PC-3 (cell line): ENCODE results near the gene FOXR1. TPM values are rescaled to one million over a fixed set of nuclear protein-coding genes. Genes with fewer than 3 reads are reported as not detected.

Source experiments
- ATAC-seq: fragments of 200-7000 bp; cut with Tn5 transposase; 2 replicates; pipeline ENCODE4 v1.9.1; 2020; ENCODE audit warnings: mild to moderate bottlenecking, moderate library complexity
- BruUV-seq: library from RNA; stranded (reverse); fragments of 400-500 nt; replicated peaks from 2 replicates; lab custom pipeline; 2021; lab: Mats Ljungman, UMichigan
- CTCF ChIA-PET: fragments of 300-600 bp; sonication (Branson Sonifier 250); formaldehyde crosslinking; loops from one replicate; lab custom pipeline; 2022; ENCODE audit warnings: antibody characterized with exemption; lab: Charles Lee
- POLR2A ChIA-PET: fragments of 300-600 bp; sonication (Branson Sonifier 250); formaldehyde crosslinking; loops from one replicate; lab custom pipeline; 2022; ENCODE audit warnings: antibody characterized with exemption; ENCODE audit not compliant: unreplicated experiment; lab: Charles Lee
- DNase-seq: peaks from one replicate; pipeline ENCODE4 v3.0.0-alpha.2; 2015
- H2AFZ ChIP-seq: fragments of 300-600 bp; sonication (generic); 2 replicates; pipeline ENCODE4 v1.6.0; 2016; ENCODE audit warnings: antibody characterized with exemption, low read length
- H3F3A ChIP-seq: fragments of 300-600 bp; sonication (generic); one replicate; pipeline ENCODE4 v1.6.0; 2017; ENCODE audit warnings: antibody characterized with exemption, low read length, control low read depth, mild to moderate bottlenecking; ENCODE audit not compliant: unreplicated experiment
- H3K27ac ChIP-seq: fragments of 300-600 bp; sonication (generic); 2 replicates; pipeline ENCODE4 v1.5.1; 2016; ENCODE audit warnings: mild to moderate bottlenecking, low read length
- H3K27me3 ChIP-seq: fragments of 300-600 bp; sonication (generic); 2 replicates; pipeline ENCODE4 v1.6.1; 2016; ENCODE audit warnings: low read length, mixed read lengths
- H3K36me3 ChIP-seq: fragments of 300-600 bp; sonication (generic); 2 replicates; pipeline ENCODE4 v1.6.1; 2016; ENCODE audit warnings: low read depth, mixed run types, low read length, mixed read lengths
- H3K4me1 ChIP-seq: fragments of 300-600 bp; sonication (generic); 2 replicates; pipeline ENCODE4 v1.5.1; 2016; ENCODE audit warnings: low read length; ENCODE audit not compliant: insufficient read depth
- H3K4me2 ChIP-seq: fragments of 300-600 bp; sonication (generic); 2 replicates; pipeline ENCODE4 v1.6.0; 2016; ENCODE audit warnings: low read length
- H3K4me3 ChIP-seq: fragments of 300-600 bp; sonication (generic); 2 replicates; pipeline ENCODE4 v1.5.1; 2016; ENCODE audit warnings: mild to moderate bottlenecking, low read length, mixed read lengths
- H3K79me2 ChIP-seq: fragments of 300-600 bp; sonication (generic); 2 replicates; pipeline ENCODE4 v1.6.1; 2017; ENCODE audit warnings: low read length, mixed read lengths
- H3K9ac ChIP-seq: fragments of 300-600 bp; sonication (generic); 2 replicates; pipeline ENCODE4 v1.6.0; 2016; ENCODE audit warnings: mild to moderate bottlenecking, low read length
- H3K9me2 ChIP-seq: fragments of 300-600 bp; sonication (generic); replicated peaks from 2 replicates; pipeline ENCODE4 v1.6.1; 2016; ENCODE audit warnings: mixed run types, low read length, mixed read lengths
- H3K9me3 ChIP-seq: fragments of 300-600 bp; sonication (generic); 2 replicates; pipeline ENCODE4 v1.6.1; 2016; ENCODE audit warnings: low read length, mixed read lengths
- H4K20me1 ChIP-seq: fragments of 300-600 bp; sonication (generic); 2 replicates; pipeline ENCODE4 v1.6.1; 2016; ENCODE audit warnings: low read length, mixed read lengths
- EZH2 ChIP-seq: fragments of 300-600 bp; sonication (generic); IDR thresholded peaks from one replicate; pipeline ENCODE4 v1.6.1; 2017; ENCODE audit warnings: antibody characterized with exemption, mild to moderate bottlenecking, low read length; ENCODE audit not compliant: unreplicated experiment
- EZH2phosphoT487 ChIP-seq: fragments of 300-600 bp; sonication (generic); IDR thresholded peaks from 2 replicates; pipeline ENCODE4 v1.6.1; 2018; ENCODE audit warnings: mild to moderate bottlenecking, antibody characterized with exemption, low read length, borderline replicate concordance
- intact Hi-C: fragments of 100-400 bp; cut with micrococcal nuclease; formaldehyde crosslinking; loops from 2 replicates; pipeline ENCODE4 v1.9.0; 2023
- total RNA-seq: library from RNA; depleted of rRNA; stranded (reverse); fragments of >200 nt; gene quantifications from 2 replicates; pipeline ENCODE4 v1.2.3, GENCODE V29; 2014
- TF ChIP-seq, protein P1 (sequence below): fragments of 300-600 bp; sonication (generic); conservative IDR thresholded peaks from 2 replicates; pipeline ENCODE4 v1.5.1; 2017; ENCODE audit warnings: antibody characterized with exemption, low read depth, mild to moderate bottlenecking, low read length

Gene FOXR1
- total RNA-seq, 1 experiment from 2014 or later: not detected

GRCh38 chr11:119018074-119018938 lies 46.7 kb downstream of the FOXR1 start, which contains the start of the genes RPS25 and TRAPPC4:
Gene RPS25, minus strand, starts transcription at chr11:119018343. Its CDS starts 59 bp downstream, at chr11:119018284.
Gene TRAPPC4, plus strand, starts transcription at chr11:119018766. Its CDS starts 30 bp downstream, at chr11:119018796.
- no peak for TF ChIP-seq EZH2phosphoT487
- TF ChIP-seq EZH2: no peak
- TF ChIP-seq, protein P1, sequence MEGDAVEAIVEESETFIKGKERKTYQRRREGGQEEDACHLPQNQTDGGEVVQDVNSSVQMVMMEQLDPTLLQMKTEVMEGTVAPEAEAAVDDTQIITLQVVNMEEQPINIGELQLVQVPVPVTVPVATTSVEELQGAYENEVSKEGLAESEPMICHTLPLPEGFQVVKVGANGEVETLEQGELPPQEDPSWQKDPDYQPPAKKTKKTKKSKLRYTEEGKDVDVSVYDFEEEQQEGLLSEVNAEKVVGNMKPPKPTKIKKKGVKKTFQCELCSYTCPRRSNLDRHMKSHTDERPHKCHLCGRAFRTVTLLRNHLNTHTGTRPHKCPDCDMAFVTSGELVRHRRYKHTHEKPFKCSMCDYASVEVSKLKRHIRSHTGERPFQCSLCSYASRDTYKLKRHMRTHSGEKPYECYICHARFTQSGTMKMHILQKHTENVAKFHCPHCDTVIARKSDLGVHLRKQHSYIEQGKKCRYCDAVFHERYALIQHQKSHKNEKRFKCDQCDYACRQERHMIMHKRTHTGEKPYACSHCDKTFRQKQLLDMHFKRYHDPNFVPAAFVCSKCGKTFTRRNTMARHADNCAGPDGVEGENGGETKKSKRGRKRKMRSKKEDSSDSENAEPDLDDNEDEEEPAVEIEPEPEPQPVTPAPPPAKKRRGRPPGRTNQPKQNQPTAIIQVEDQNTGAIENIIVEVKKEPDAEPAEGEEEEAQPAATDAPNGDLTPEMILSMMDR: no peak
- no TSS peak for BruUV-seq
- Histone ChIP-seq H2AFZ (peak within 1 kb of the TSS; percentile 87), H3F3A (peaks cover 23% of the 10 kb centered on the region), H3K79me2 (peaks cover 71% of the 10 kb centered on the region), H4K20me1 (peaks cover 31% of the 10 kb centered on the region), H3K9me3 (no peaks in the 10 kb centered on the region), H3K27ac (peak within 1 kb of the TSS; percentile 88), H3K27me3 (no peaks in the 10 kb centered on the region), H3K4me3 (peak within 1 kb of the TSS; percentile 98), H3K9ac (peak within 1 kb of the TSS; percentile 99), H3K4me2 (peak within 1 kb of the TSS; percentile 94), H3K4me1 (peaks cover 31% of the 10 kb centered on the region), H3K9me2 (no peaks in the 10 kb centered on the region), H3K36me3 (peaks cover 56% of the 10 kb centered on the region)
- ChIA-PET CTCF (no interaction called here), POLR2A (interaction anchor here (0.5 to 1.0 kb wide), 6 partner anchors 37 to 227 kb away, joined by 3 to 10 read pairs (median 4); partner anchors contain the start of genes DDX6 and VPS11)
- intact Hi-C loops: loop anchor here (1.0 to 5.0 kb wide), 3 partner anchors 20 to 84 kb away; partner anchors contain the start of genes CENATAC and HYOU1
- ATAC-seq: peak; percentile 82
- peak; percentile 99 for DNase-seq

DNA sequence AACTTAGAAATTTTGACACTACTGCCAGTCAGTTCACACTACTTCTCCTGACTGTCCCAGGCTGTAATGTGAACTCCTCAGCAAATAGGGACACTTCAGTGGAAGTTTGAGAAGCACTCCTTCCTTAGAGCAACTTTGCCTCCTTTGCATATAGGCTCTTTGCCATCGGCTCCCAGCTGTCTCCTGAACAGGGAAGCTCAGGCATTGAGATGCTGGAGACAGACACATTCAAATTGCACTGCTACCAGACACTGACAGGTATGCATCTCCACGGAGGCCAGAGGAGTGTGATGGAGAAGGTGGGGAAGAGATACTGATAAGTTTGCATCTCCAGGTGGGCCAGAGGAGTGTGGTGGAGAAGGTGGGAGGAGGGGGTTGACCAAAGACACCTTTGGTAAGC lies 48.4 kb downstream of the FOXR1 start:
- BruUV-seq: no TSS peak
- H3K9me3 ChIP-seq: no peaks in the 10 kb centered on the region
- ATAC-seq: no peak
- H3K36me3 ChIP-seq: peaks cover 59% of the 10 kb centered on the region
- no peak overlapping the region for H2AFZ ChIP-seq
- ChIA-PET CTCF (interaction anchor here (0.6 to 0.9 kb wide), 2 partner anchors 76 to 78 kb away, joined by 3 to 5 read pairs; no protein-coding TSS in a partner anchor), POLR2A (interaction anchor here (0.6 to 1.3 kb wide), 2 partner anchors 9 to 22 kb away, joined by 4 read pairs; partner anchors contain the start of gene CENATAC)
- peak overlapping the region; percentile 99; the same call in 1 of the 2 replicates for H3K9ac ChIP-seq
- intact Hi-C loops: loop anchor here (2.0 to 5.0 kb wide), 2 partner anchors 21 to 37 kb away; partner anchors contain the start of genes CENATAC and HYOU1
- H3K4me1 ChIP-seq: peaks cover 31% of the 10 kb centered on the region
- peak overlapping the region; percentile 98 for H3K4me3 ChIP-seq
- peaks cover 27% of the 10 kb centered on the region for H4K20me1 ChIP-seq
- H3K27ac ChIP-seq: no peak overlapping the region
- H3K79me2 ChIP-seq: peaks cover 75% of the 10 kb centered on the region
- H3K9me2 ChIP-seq: no peaks in the 10 kb centered on the region
- no peaks in the 10 kb centered on the region for H3K27me3 ChIP-seq
- peak; percentile 34 for DNase-seq
- peak overlapping the region; percentile 94 for H3K4me2 ChIP-seq
- TF ChIP-seq, protein P1: no peak
- TF ChIP-seq EZH2 (no peak), EZH2phosphoT487 (no peak)
- H3F3A ChIP-seq: peaks cover 22% of the 10 kb centered on the region
